Kidney capillary endothelial cell (primary cell): Measurements from ENCODE around the gene CSMD2.
"Not testable (repeated sequence)": the region's sequence is repeated elsewhere in the genome, so short reads cannot be mapped to it uniquely, and the experiment has no call there.

Experiments
- DNase-seq: peaks from one replicate; pipeline ENCODE4 v3.0.0-alpha.2; 2018; ENCODE audit warnings: low spot score

CSMD2 gene

DNA sequence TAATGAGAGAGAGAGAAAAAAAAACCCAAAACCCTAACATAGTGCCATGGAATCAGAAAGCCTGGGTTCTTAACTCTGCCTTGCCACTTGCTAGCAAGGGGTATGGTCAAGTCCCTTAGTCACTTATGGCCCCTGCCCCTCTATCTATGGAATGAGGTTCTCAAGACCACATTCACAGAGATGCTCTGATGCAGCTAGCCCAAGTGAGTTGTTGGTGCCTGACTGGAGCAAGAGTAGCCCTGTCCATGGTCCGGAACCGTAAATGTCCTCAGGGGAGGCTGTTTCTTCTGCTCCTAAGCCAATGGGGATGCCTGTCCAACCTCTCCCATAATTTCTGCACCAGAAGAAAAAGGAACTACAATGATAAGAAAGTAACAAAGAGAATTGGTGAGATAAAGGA lies 56.8 kb downstream of the CSMD2 start:
- no peak for DNase-seq

DNA sequence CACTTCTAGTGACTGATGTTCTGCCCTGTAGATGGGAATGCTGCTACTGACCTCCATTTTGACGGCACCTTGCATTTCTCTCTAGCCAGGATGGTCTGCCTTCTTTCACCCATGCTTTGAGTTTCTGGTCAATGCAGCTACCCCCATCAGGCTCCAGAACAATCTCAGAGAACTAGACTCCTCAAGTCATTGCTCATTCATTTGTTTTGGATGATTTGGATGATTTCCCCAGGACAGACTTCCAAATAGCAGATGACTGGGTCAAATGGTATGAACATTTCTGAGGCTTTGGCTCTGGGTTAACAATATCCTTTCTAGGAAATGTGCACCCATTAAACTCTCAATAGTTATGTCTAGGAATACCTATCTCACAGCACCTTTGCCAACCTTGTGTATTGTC lies 63.9 kb downstream of the CSMD2 start:
- no peak for DNase-seq

DNA sequence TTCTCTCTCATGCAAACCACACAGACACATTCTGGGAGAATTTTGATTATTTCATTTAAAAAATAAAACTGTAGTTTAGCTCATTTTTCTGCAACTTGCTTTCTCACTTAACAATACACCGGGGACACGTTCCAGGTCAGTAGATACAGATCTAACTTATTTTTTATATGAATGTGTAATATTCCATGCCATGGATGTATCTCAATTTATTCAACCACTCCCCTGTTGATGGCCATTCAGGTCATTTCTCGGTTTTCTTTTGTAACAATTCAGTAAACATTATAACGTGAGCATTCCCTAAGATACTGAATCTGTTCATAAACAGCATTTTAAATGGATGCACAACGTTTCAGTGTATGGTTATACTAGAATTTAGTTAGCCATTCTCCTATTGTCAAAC lies 64.7 kb downstream of the CSMD2 start:
- DNase-seq: no peak

DNA sequence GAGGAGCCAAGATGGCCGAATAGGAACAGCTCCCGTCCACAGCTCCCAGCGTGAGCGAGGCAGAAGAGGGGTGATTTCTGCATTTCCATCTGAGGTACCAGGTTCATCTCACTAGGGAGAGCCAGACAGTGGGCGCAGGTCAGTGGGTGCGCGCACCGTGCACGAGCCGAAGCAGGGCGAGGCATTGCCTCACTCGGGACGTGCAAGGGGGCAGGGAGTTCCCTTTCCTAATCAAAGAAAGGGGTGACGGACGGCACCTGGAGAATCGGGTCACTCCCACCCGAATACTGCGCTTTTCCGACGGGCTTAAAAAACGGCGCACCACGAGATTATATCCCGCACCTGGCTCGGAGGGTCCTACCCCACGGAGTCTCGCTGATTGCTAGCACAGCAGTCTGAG lies 72.6 kb downstream of the CSMD2 start:
- not testable (repeated sequence) for DNase-seq

DNA sequence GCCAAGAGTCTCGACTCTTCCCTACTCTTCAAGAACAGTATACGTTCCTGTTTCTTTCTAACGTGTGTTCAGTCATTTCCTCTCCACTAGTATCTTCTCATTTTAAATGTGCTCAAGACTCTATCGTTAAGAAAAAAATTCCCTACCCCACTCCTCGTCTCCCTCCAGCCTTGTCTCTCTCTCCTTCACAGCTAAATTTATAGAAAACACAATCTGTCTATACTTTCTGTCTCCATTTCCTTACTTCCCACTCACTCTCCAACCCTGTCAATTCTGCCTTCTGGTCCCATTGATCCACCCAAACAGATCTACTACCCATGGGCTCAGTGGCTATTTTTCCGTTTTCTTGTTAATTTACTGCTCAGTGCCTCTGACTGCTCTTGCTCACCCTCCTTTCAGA lies 75.3 kb downstream of the CSMD2 start:
- no peak for DNase-seq

DNA sequence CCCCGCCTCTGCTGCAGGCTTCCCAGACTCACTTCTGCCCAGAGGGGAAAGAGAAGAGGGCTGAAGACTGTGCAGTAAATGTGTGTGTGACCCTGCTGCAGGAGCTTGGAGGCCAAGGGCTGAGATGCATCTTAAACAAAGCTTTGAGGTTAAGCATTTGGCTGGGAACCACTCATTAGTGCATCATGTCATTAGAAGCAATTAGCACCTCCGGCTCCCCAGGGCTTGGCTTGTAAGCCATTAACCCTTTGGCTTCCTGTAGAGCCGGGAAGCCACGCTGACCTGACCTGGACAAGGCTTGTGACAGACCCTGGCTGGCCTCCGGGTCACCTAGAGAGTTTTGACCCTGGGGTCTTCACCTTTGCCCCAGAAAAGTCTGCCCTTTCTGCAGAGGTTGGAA lies 77.0 kb downstream of the CSMD2 start:
- no peak for DNase-seq

DNA sequence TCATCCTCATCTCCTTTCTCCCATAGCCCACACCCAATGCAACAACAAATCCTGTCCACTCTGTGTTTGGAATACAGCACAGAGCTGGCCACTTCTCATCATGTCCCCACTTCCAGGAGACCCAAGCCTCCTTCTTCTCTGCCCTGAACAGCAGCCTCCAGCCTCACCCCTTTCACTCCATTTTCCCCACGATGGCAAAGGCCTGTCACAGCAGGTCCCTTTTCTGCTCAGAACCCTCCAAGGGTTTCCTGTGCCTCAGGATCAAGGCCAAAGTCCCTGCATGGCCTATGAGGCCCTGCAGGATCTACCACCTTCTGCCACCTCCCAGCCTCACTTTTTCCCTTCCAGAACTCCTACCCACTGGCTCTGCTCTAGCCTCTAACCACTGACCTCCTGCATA lies 78.5 kb downstream of the CSMD2 start:
- no peak for DNase-seq

DNA sequence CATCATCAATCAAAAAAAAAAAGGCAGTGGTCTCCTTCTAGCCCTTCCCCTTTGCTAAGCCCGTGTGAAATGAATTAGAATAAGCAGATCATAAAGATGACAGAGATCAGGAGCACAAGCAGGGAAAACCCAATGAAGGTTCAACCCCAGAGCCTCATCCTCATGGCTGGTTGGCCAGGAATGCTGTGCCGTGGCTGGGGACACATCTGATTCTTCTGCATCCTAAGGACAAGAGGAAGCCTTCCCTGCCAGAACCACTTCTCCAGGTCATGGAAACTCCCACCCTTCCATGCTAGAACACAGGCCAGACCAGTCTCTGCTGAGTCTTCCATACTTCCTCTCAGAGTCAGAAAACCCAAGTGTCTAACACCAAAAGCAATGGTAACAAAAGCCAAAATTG lies 81.1 kb downstream of the CSMD2 start:
- no peak for DNase-seq

DNA sequence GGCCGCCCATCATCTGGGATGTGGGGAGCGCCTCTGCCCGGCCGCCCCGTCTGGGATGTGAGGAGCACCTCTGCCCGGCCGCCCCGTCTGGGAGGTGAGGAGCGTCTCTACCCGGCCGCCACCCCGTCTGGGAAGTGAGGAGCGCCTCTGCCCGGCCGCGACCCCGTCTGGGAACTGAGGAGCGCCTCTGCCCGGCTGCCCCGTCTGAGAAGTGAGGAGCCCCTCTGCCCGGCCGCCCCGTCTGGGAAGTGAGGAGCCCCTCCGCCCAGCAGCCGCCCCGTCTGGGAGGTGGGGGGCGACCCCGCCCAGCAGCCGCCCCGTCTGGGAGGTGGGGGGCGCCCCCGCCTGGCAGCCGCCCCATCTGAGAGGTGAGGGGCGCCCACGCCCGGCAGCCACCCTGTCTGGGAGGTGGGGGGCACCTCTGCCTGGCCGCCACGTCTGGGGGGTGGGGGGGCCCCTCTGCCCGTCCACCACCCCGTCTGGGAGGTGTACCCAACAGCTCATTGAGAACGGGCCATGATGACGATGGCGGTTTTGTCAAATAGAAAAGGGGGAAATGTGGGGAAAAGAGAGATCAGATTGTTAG lies 82.9 kb downstream of the CSMD2 start:
- not testable (repeated sequence) for DNase-seq

DNA sequence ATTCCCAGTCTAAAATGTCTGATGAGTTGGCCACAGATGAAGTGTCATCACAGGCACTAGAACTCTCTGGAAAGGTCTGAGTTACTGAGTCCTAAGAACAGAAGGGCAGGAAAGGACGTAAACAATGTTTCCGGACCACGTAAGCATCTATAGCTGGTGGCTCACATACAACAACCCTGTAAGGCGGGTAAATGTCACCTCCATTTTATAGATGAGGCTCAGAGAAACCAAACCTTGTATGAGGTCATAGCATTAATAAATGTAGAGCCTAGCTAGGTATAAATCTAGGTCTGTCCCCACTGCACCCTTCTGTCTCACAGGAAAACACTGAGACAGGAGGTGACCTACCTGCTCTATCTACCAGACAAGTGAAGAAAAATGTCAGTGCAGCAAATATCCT lies 86.6 kb downstream of the CSMD2 start:
- no peak for DNase-seq

DNA sequence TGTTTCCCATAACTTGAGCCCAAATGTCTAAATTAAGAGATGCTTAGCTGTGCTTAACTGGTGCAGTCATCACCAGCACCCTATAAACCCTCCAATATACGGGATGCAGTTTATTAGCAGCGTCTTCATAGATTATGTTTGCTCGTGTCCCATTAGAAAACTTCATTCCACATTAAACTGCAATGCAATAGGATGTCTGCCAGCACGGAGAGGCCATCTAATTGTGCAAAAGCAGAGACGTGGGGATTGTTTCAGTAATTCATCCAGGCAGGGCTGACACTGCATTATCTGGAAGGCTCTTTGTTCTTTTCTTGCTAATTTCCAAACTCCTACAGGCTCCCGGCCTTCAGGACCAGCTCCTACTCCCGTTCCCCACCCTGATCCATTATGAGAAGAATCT lies 89.5 kb downstream of the CSMD2 start:
- no peak for DNase-seq

DNA sequence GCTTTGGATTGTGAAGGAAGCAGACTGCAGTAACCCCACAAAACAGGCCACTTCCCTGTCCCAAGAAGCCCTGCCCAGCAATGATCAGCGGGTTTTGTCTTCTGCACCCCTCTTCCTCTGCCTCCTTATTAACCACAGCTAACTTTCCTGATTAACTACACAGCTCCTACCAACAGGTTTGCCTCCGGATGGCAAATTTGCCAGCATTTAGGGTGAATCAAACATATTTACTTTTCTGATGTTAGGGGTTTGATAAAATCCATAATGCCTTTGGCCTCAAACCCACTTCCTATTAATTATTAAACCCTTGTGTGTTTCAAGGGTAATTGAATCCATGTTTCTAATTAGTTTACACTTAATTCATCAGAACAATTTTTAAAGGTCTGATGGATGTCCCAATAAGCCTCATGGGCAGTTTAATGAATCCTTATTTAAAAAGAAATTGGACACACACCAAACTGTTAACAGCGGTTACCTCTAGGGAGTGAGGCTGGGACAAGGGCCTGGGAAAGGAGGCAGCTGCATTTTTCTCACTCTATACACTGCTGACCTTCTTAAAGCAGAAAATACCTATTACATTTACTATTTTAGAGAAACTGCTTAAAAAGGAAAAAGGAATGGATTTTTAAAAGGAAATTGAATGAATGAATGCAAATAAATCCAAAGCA lies 91.9 kb downstream of the CSMD2 start:
- no peak for DNase-seq

DNA sequence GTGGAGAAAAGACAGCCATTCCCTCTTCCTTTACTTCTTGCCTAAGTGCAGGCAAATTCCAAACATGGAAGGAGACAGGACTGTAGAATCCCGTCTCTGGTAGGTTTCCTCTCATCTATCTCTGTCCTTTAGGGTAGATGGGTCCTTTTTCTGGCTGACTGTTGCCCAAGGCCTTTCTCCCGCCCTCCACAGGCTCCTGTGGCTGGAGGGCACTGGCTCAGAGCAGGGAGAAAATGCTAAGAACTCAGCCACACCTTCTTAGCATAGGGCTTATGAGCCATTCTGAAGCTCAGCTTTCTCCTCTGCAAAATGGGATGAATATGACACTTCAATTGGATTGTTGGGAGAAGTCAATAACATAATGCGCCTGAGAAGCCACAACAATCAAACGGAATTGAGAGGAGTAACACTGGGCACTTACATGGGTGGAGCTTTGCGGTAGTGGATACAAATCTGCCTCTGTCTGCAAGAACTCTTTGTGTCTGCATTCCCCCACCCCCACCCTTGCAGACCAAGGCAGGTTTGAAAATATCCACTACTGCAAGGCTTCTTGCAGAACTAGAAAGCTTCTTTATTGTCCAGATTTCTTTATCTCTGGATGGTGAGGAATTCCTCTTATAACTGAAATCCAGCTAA lies 94.7 kb downstream of the CSMD2 start:
- no peak for DNase-seq

DNA sequence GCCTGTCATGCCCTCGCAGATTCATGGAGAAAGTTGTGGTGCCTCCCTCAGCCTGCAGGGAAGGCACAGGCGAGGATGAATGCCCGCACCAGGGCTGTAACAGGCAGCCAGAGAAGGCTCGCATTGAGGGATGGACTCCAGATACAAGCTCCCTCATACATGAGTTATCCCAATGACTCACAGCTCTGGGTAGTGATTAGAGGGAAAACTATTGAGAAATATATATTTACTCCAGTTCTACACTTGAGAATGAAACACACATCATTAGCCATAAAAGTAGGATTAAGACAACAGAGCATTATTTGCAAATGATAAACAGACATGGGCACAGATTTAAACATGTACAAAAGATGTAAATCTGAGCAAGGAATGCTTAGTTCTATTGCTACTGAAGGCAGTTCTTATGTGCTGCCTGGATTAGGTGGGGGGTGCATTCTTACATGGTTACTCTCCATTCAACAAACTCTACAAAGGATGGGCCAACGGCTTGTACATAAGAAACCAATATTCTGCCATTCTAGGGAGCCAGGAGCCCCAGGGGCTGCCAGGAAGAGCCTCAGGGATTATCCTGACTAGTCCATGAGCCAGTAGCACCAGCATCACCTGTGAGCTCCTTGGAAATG lies 97.9 kb downstream of the CSMD2 start:
- DNase-seq: no peak

DNA sequence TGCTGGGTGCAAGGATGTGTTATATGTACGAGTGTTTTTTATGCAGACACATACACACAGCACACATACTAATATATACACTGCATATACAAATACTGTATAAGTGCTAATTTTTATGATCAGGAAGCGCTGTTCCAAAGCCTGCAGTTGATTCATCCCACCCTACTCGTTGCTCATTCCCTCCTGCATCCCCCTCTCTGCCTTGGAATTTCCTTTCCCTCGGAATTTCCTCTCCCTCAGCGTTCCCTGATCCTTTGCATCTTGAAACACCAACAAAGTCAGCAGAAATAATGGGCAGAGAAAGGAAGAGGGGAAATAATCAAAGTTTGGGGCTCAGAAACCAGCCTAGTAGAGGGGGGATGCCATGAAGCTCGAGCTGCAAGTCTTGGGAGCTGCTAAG lies 98.9 kb downstream of the CSMD2 start:
- no peak for DNase-seq

DNA sequence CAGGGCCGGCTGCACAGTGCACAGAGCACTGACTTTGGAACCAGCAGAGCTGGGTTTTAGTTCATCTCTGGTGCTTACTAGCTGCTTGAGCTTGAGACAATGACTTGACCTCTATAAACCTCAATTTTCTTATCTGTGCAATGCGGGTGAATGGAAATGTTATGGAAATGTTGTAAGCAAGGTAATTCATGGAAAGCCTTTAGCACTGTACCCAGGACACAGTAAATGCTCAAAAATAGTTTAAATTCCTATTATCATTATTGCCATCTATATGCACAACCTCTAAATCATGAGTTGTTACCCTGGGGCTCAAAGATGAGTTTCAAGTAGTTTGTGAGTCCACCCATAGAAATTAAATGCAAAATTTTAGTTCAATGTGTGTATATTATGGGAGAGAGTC lies 99.5 kb downstream of the CSMD2 start:
- DNase-seq: no peak

DNA sequence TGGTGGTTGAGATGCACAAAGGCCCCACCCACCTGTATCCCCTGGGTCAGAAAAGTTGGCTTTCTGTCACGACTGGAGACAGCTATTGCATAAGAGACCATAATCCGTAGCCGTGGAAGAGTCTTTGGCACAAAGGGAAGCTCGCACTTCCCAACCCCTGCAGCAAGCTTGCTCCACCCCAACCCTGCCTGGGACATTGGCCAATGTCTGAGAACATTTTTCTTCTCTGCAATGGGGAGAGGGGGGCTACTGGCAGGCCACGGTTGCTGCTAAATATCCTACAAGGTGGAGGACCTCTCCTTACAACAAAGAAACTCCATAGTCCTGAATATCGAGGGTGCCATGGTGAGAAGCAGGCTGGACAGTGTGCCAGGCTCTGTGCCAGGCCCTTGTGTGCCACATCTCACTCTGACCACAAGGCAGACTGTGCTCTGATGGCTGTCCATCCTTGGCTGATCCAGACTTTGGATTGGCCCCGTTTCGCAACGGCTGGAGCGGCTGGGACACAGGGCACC lies 104.1 kb downstream of the CSMD2 start:
- no peak for DNase-seq

DNA sequence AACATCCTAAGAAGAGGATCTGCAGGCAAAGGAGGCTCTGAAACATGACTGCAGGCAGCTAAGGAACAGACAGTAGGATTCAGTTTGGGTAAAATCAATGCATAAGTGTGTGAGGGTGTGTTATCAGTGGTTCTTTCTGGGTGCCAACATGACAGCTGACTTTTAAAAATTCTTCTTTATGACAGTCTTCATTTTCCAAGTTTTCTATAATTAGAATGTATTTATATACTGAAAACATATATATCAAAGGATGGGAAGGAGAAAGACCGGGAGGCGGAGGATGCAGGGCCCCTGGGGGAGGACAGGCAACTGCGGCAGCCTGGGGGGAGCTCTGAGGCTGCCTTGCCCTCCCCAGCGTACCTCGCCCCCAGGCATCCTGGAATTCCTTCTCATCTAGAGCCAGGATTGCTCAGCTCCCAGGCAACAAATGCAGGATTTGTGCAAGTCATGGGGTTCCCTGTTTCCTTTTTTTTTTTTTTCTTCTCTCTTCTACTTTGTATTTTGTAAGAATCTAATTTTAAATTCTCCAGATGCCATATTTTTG lies 104.8 kb downstream of the CSMD2 start:
- no peak for DNase-seq

DNA sequence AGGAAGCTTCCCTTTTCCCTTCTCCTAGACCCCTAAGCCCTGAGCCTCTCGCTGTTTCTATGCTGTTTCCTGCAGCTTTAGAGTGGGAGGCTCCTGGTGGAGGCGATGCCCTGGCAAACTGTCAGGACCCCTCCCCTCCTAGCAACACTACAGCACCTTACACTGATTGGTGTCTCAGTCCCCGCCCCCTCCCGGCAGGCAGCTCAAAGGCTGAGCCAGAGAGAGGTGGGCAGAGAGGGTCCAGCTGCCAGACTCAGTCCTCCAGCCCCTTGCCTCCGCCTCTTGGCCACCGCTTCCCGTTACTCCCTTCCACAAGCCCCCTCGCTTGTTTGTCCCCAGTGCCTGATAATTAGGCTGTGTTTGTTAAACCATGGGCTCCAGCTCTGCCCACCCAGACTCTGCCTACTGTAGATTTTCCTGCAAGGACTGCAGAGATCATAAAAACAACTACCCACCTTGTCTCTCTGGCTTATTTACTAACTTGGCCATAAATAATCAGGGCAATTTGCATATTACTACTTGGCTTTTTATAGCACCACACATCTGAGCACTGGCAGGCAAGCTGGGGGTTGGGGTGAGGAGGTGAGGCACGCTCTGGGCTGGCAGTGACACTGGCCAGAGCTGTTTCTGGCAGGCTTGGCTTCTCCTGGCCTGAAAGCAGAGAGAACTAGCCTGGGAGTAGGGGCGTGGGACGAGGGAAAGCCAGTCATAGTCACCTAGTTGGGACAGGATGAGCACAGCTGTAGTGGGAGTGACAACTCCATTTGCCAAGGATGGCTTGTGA lies 107.5 kb downstream of the CSMD2 start:
- DNase-seq: no peak

DNA sequence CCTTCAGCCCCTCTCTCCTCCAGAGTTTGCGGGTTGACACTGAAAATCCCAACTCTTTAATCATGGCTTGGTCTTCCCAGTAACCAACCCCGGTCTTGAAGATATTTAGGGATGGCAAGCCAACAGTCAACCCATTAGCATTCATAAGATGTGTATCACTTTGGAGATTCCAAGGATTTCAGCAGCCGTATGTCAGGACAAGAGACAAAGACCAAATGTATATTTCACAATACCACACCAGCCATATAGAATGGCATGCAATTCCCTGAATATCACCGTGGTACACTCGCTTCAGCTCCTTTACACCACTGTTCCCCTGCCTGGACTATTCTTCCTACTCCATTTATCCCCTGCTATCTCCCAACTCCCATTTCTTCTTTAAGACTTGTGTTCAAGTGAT lies 109.2 kb downstream of the CSMD2 start:
- no peak for DNase-seq

DNA sequence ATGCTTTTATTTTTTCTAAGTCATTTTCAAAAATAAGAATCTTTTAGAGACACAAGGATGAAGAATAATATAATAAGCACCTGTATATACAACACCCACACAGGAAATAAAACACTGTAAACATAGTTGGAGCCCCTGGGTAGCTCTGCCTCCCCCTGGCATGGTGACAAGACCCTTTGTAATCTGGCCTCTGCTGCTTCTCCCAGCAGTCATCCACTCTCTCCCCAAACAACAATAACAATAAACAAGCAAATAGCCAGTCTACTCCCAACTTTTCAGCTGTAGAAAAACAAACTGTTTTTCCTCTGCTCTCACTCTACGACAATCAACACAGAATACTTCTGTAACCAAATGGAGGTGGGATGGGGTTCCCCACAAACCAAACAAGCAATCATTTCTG lies 110.1 kb downstream of the CSMD2 start:
- DNase-seq: no peak

DNA sequence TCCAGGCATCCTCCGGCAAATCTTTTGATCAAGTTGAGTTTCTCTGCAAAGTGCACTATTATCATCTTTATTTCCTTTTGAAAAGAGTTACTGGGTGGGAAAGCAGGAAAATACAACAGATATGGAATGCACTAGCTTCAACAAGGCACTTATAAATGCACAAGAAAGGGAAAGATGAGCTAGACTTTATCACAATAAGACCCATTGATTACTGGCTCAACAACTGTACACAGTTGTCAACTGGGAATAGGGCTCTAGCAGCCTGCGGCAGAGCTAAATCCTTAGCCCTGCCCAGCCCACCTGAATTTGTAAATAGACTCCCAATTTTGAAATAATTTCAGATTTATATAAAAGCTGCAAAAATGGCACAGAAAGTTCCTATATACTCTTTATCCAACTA lies 111.4 kb downstream of the CSMD2 start:
- DNase-seq: no peak
